Urinary bladder (tissue), 4 donors: ENCODE data around the gene B4GALNT1. TPM values are rescaled to one million over a fixed set of nuclear protein-coding genes. Genes with fewer than 3 reads are reported as not detected.
A peak's percentile ranks its signal among the peaks of the same experiment; 100 is the strongest.
"Not testable (repeated sequence)": the region's sequence is repeated elsewhere in the genome, so short reads cannot be mapped to it uniquely, and the experiment has no call there.

Experiments used
- DNase-seq: peaks from one replicate; pipeline ENCODE4 v3.0.0-alpha.2; 2015; ENCODE audit errors: extremely low spot score
- H3K27ac ChIP-seq: one replicate; pipeline ENCODE4 v1.5.1; 2013; ENCODE audit warnings: low read depth, mild to moderate bottlenecking, moderate library complexity
- H3K36me3 ChIP-seq: one replicate; pipeline ENCODE4 v1.6.1; 2013; ENCODE audit warnings: mild to moderate bottlenecking, moderate library complexity; ENCODE audit not compliant: insufficient read depth
- H3K4me1 ChIP-seq: one replicate; pipeline ENCODE4 v1.6.1; 2013; ENCODE audit warnings: mild to moderate bottlenecking, moderate library complexity; ENCODE audit not compliant: insufficient read depth
- H3K4me3 ChIP-seq: one replicate; pipeline ENCODE4 v1.5.1; 2013; ENCODE audit warnings: low read depth, low read length
- WGBS: extraction: QIAGEN DNeasy Blood & Tissue Kit; methylation state at CpG from one replicate; pipeline ENCODE4 v1.1.7; 2013; 5-methylcytosine and 5-hydroxymethylcytosine counted together
- polyA plus RNA-seq: library from polyadenylated mRNA; stranded (reverse); fragments of 200-250 nt; gene quantifications from one replicate; pipeline ENCODE4 v1.2.3, GENCODE V29; 2013
- total RNA-seq: library from RNA; depleted of rRNA; stranded (reverse); fragments of >200 nt; gene quantifications from one replicate; pipeline ENCODE4 v1.2.3, GENCODE V29; 2014
- donor health status: healthy with polysubstance abuse.
- donor health status: healthy.

B4GALNT1 gene
- total and polyA plus RNA-seq, 2 donors, result 2.7 to 3.6 TPM

DNA sequence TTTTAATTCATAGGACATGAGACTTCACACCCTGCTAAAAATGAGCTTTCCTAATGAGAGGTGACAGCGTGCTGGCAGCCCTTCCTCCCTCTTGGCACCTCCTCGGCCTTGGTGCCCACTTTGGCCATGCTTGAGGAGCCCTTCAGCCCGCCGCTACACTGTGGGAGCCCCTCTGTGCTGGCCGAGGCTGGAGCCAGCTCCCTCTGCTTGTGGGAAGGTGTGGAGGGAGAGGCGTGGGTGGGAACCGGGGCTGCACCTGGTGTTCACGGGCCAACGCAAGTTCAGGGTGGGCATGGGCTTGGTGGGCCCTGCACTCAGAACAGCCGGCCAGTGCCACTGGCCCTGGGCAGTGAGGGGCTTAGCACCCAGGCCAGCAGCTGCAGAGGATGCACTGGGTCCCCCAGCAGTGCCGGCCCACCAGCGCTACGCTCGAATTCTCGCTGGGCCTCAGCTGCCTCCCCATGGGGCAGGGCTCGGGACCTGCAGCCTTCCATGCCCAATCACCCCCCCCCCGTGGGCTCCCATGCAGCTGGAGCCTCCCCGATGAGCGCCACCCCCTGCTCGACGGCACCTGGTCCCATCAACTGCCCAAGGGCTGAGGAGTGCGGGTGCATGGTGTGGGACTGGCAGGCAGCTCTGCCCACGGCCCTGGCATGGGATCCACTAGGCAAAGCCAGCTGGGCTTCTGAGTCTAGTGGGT is 22.7 kb upstream of the B4GALNT1 start:
- no peaks in the 10 kb centered on the region for H3K36me3 ChIP-seq
- WGBS, result 84% methylated on average over 23 of the region's 23 CpGs

DNA sequence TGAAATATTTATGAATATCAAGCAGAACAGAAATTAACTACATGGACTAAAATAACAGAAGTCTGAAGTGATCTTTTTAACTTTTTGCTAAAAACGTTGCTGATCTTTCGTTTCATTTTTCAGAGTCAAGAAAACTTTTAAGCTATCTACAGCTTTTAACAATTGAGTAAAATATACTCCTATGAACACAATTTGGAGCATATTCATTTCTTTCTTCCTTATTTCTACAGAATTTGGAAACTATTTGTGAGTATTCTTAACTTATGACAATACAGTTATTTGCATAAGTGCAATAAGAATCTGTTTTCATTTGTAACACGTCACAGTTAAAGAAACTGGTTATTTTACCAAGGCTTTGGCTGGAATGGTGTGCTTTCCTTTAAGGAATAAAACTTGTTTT is 21.0 kb upstream of the B4GALNT1 start:
- no peaks in the 10 kb centered on the region for H3K36me3 ChIP-seq
- H3K4me3 ChIP-seq, result no peak overlapping the region
- H3K27ac ChIP-seq, result no peak overlapping the region
- H3K4me1 ChIP-seq, result no peaks in the 10 kb centered on the region
- WGBS, result 60% methylated on average over 3 of the region's 3 CpGs
- DNase-seq, result no peak

More for the DNA sequence above, 22.7 kb upstream of the B4GALNT1 start:
- no peak for DNase-seq
- Histone ChIP-seq H3K4me1 (no peaks in the 10 kb centered on the region), H3K27ac (no peak overlapping the region), H3K4me3 (no peak overlapping the region)

DNA sequence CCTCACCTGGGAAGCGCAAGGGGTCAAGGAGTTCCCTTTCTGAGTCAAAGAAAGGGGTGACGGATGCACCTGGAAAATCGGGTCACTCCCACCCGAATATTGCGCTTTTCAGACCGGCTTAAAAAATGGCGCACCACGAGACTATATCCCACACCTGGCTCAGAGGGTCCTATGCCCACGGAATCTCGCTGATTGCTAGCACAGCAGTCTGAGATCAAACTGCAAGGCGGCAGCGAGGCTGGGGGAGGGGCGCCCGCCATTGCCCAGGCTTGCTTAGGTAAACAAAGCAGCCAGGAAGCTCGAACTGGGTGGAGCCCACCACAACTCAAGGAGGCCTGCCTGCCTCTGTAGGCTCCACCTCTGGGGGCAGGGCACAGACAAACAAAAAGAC is 13.7 kb upstream of the B4GALNT1 start:
- DNase-seq, H3K36me3 ChIP-seq, H3K4me1 ChIP-seq, H3K4me3 ChIP-seq, H3K27ac ChIP-seq: not testable (repeated sequence)
- WGBS, result 89% methylated on average over 10 of the region's 15 CpGs

DNA sequence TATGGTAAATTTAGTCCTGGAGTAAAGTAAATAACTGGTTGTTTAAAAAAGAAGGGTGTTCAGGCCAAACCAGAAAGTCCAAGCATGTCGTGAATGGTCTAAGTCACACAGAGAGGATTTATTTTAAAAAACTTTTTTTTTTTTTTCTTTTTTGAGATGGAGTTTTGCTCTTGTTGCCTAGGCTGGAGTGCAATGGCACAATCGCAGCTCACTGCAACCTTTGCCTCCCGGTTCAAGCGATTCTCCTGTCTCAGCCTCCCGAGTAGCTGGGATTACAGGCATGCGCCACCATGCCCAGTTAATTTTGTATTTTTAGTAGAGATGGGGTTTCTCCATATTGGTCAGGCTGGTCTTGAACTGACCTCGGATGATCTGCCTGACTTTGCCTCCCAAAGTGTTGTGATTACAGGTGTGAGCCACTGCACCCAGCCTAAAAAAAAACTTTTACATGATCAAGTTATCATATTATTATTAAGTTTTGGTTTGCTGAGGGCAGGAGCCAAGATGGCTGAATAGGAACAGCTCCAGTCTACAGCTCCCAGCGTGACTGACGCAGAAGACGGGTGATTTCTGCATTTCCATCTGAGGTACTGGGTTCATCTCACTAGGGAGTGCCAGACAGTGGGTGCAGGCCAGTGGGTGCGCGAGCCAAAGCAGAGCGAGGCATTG is 13.1 kb upstream of the B4GALNT1 start:
- WGBS, result 71% methylated on average over 13 of the region's 13 CpGs

DNA sequence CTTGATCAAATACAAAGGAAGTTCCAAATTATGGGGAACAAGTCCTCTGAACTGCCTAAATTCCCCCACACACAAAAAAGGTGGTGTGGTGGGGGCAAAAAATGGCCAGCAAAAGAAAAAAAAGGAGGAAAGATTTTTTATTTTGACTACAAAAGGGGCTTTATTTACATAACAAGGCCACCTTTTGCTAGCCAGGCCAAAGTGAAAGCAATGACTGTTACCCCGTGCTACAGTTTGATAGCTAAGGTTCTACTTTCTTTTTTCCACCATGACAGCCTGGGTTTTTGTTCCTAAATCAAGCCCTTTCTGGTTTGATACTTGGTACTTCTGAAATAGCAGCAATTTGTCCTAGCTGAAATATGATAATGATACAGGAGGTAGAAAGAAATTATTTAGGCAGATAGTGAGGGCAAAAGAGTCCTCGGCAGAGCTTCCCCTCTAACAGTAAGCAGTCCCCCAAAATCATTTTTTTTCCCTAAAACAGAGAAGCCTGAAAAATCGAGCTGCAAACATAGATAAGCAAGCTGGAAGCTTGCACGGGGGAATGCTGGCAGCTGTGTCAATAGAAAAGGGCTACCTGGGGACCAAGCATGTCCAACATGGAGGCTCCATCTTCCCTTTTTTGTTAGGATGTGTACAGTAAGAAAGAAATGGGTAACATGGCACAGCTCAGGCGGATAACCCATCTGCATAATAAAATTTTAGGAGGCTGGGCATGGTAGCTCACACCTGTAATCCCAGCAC is 8.9 kb upstream of the B4GALNT1 start:
- H3K4me3 ChIP-seq, result no peak overlapping the region
- no peaks in the 10 kb centered on the region for H3K36me3 ChIP-seq
- WGBS, result 61% methylated on average over 5 of the region's 5 CpGs
- no peak overlapping the region for H3K27ac ChIP-seq
- no peaks in the 10 kb centered on the region for H3K4me1 ChIP-seq
- DNase-seq, result no peak

More for the DNA sequence above, 13.1 kb upstream of the B4GALNT1 start:
- H3K4me1 ChIP-seq, DNase-seq, H3K36me3 ChIP-seq, H3K4me3 ChIP-seq, H3K27ac ChIP-seq: not testable (repeated sequence)

DNA sequence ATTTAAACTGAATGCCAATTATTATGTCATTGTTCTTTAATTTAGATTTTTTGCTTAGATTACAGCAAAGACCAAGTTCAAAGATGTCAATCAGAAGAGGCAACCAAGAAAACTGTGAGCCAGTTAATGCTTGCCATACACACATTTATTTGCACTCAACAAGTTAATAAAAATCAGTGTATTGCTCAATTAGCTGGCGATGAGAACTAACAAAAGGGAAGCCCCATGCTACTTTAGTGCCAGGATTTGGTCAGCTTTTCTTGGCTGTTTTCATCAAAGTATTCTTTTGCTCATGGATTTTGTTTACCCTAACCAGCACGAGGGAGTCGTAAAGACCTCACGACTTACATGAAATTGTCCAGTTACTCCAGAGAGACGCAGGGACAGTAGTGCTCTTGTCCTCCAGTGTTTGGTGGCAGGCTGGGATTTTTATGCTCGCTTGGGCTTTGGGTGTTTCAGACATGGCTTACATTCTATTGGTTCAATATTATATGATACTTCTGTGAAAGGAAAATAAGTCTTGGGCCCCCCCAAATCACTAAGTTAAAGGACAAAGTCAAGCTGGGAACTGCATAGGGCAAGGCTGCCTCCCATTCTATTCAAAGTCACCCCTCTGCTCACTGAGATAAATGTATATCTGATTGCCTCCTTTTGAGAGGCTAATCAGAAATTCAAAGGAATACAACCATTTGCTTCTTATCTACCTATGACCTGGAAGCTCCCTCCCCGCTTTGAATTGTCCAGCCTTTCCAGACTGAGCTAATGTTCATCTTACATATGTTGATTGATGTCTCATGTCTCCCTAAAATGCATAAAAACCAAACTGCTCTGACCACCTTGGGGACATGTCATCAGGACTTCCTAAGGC is 7.4 kb upstream of the B4GALNT1 start:
- no peaks in the 10 kb centered on the region for H3K4me1 ChIP-seq
- H3K36me3 ChIP-seq, result no peaks in the 10 kb centered on the region
- no peak for DNase-seq
- H3K27ac ChIP-seq, result no peak overlapping the region
- 30% methylated on average over 7 of the region's 7 CpGs for WGBS
- no peak overlapping the region for H3K4me3 ChIP-seq

DNA sequence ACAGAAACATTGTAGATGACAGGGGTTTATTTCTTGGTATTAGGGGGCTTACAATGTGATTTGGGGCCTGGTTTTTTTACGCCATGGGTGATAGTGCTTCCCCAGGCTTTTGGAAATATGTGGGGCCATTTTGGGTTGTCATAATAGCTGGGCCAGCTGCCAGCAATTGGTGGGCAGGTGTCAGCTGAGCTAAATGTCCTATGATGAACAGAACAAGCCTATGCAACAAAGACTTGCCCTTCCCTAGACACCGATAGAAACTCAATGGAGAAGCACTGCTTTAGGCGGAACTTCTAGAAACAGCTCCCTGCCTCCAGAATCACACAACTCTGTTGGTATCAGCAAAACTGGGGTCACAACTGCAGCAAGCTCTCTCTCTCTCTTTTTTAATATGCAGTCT is 5.1 kb upstream of the B4GALNT1 start:
- H3K4me1 ChIP-seq, result no peaks in the 10 kb centered on the region
- H3K4me3 ChIP-seq, result no peak overlapping the region
- no peak for DNase-seq
- WGBS, result 90% methylated on average over 3 of the region's 3 CpGs
- H3K36me3 ChIP-seq, result no peaks in the 10 kb centered on the region
- H3K27ac ChIP-seq, result no peak overlapping the region

DNA sequence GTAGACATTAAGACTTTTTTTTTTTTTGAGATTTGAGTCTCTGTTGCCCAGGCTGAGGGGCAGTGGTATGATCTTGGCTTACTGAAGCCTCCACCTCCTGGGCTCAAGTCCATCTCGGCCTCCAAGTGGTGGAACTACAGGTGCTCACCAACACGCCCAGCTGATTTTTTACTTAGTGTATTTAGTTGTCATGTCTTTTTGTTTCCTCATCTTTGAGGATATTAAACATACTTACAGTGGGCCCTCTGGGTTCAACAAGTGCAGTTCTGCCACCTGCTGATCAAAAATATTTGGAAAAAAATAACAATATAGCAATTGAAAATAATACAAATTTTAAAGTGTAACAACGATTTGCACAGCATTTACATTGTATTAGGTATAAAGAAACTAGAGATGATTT is 4.4 kb upstream of the B4GALNT1 start:
- 68% methylated on average over 3 of the region's 3 CpGs for WGBS
- Histone ChIP-seq H3K36me3 (no peaks in the 10 kb centered on the region), H3K4me3 (no peak overlapping the region), H3K4me1 (peaks cover under 1% of the 10 kb centered on the region), H3K27ac (no peak overlapping the region)
- no peak for DNase-seq

DNA sequence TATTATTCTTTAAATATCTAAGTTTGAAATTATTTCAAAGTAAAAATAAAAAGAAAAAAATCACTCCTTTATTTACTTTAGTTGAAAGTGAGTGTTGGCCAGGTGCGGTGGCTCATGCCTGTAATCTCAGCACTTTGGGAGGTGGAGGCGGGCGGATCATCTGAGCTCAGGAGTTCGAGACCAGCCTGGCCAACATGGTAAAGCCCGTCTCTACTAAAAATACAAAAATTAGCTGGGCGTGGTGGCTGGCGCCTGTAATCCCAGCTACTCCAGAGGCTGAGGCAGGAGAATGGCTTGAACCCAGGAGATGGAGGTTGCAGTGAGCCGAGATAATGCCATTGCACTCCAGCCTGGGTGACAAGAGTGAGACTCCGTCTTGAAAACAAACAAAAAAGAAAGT is 3.7 kb upstream of the B4GALNT1 start:
- not testable (repeated sequence) for H3K4me1 ChIP-seq, H3K36me3 ChIP-seq, H3K4me3 ChIP-seq, H3K27ac ChIP-seq, DNase-seq
- WGBS, result 90% methylated on average over 9 of the region's 9 CpGs

DNA sequence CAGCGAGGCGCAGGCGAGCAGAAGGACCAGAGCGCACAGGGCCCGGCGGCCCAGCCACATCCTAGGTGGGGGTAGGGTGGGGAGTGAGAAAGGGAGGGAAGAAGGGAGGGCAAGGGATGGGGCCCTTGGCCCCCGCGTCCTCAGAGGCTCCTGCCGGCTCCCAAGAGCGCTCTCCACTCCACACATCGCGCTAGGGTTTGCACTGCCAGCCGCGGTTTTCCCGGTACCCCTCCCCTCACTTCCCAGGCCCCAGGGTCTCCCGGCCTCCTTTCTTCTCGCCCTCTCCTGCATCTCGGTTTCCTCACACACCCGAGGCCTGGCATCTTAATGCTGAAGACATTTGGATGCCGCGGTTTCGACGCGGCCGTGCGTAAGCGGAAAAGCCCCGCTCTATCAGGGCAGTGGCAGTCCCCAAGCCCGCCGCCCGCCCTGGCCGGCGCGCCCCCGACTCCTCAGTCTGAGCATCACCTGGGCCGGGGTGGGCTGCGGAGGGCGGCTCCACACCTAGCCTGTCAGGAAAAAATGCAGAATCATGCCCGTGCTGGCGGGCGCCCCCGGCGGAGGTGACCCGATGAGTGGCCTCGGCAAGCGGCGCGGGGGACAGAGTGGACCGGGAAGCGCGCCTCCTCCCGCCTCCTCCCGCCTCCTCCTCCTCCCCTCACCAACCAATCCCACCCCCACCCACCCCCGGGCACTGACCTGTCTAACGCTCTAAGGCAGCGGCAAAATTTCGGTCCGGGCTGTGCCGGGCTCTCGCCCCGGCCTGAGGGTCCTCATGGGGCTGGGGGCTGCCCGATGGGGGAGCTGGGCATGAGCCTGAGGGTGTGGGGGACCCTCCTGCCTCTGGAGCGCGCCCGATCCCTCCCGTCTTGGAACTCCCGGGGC is 686 bp downstream of the B4GALNT1 start:
- Histone ChIP-seq H3K36me3 (no peaks in the 10 kb centered on the region), H3K27ac (no peak overlapping the region), H3K4me1 (peaks cover 2% of the 10 kb centered on the region), H3K4me3 (peak overlapping the region; percentile 39)
- 1% methylated on average over 67 of the region's 67 CpGs for WGBS
- no peak for DNase-seq

DNA sequence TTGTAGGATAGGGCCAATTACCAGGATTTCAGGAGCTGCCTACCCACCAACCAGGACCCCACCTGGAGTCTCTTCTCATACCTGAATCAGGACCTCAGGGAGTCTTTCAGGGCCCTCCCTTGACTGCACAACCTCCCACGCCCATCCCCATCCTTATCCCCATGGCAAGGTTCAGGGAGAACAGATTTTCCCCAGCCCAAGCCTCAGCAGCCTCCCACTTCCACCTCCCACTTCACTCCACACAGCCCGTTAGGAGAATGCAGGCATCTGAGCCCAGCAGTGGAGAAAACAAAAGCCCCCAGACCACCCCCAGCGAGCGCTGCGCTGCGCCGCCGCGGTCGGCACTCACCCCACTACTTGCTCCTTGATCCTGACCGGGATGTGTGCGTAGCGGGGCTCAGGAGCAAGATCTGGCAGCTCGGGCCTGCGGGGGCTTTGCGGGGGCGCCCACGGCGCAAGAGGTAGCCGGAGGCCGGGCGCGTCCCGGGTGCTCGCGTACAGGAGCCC is 1.4 kb downstream of the B4GALNT1 start:
- DNase-seq, result no peak
- Histone ChIP-seq H3K4me3 (peak overlapping the region; percentile 39), H3K27ac (no peak overlapping the region), H3K4me1 (peaks cover 2% of the 10 kb centered on the region), H3K36me3 (no peaks in the 10 kb centered on the region)
- 11% methylated on average over 26 of the region's 26 CpGs for WGBS

DNA sequence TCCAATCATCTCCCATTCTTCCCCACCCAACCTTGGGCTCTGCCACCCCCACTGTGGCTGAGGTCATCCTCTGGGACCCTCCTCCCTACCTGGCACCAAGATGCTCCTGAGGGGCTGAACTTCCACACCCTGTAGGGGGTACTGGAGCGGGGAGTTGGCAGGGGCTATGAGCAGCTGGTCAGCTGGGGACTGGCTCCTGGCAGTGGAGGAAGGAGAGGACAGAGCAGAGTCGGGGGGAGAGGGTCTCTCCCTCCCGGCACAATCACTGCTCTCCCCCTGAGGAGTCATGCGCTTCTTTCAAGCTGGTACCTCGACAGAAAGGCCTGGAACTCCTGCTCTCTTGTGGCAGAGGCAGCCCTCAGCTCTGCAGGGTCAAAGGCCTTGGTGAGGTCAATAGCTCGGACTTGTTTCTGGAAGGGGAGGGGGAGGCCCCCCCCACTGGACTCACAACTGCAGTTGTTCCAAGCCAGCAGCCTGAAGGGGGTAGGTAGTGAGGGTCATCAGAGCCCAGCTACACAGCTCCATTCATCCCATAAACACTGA is 2.0 kb downstream of the B4GALNT1 start:
- H3K27ac ChIP-seq, result no peak overlapping the region
- no peak overlapping the region for H3K4me3 ChIP-seq
- peaks cover 2% of the 10 kb centered on the region for H3K4me1 ChIP-seq
- DNase-seq, result no peak
- H3K36me3 ChIP-seq, result no peaks in the 10 kb centered on the region
- 53% methylated on average over 6 of the region's 6 CpGs for WGBS
